Heart left ventricle (tissue), 13 donors: Measurements from ENCODE around the gene GRIN2C.

ENCODE experiments used
- POLR2A ChIP-seq, 2 donors: fragments of 450-650 bp; IDR thresholded peaks; one replicate each; pipeline ENCODE4 v1.6.1; 2017; ENCODE audit warnings: antibody characterized with exemption in 2 of 2, mild to moderate bottlenecking in 2 of 2, moderate library complexity in 2 of 2
- TF ChIP-seq, protein P1 (sequence below), 12 donors: fragments of 200-600 bp; sonication (generic) in 4 of 12; IDR thresholded peaks; one replicate each; pipeline versions ENCODE4 v1.5.0 to v1.8.0; 2018 to 2022; ENCODE audit warnings: antibody characterized with exemption in 12 of 12, mild to moderate bottlenecking in 5 of 12
- donor health status: ischemic (EF 13 %, LVEDD 7.1; RV severe dilation, severe dysfunction).
- donor health status: DM: no; HTN: yes; CAD: no.
- donor health status: DM: no; HTN: no; CAD: no.
- donor health status: ischemic (EF 25% LVEDD 6.9; RV normal size, moderate dysfunction).
- donor health status: ischemic (EF 25% LVEDD 5.7; RV mildly dilated, moderate dysfunction).
- donor health status: ischemic (EF 35%, LVEDD 5.7; RV mildly dilated, moderate dysfunction).
- donor health status: nonischemic (EF 11% LVEDD 7.7; RV severe dilation, severe dysfunction).
- donor health status: DM: yes; HTN: yes; CAD: no.
- donor health status: PGD.
- donor health status: ischemic (EF 29% LVEDD 5.4; RV normal size, mild dysfunction).
- donor health status: nonischemic (EF 23%, LVEDD 6.1; RV moderate dilation, normal function).

GRCh38 chr17:74842599-74843351, 16.9 kb downstream of the GRIN2C start:
- TF ChIP-seq, protein P1, sequence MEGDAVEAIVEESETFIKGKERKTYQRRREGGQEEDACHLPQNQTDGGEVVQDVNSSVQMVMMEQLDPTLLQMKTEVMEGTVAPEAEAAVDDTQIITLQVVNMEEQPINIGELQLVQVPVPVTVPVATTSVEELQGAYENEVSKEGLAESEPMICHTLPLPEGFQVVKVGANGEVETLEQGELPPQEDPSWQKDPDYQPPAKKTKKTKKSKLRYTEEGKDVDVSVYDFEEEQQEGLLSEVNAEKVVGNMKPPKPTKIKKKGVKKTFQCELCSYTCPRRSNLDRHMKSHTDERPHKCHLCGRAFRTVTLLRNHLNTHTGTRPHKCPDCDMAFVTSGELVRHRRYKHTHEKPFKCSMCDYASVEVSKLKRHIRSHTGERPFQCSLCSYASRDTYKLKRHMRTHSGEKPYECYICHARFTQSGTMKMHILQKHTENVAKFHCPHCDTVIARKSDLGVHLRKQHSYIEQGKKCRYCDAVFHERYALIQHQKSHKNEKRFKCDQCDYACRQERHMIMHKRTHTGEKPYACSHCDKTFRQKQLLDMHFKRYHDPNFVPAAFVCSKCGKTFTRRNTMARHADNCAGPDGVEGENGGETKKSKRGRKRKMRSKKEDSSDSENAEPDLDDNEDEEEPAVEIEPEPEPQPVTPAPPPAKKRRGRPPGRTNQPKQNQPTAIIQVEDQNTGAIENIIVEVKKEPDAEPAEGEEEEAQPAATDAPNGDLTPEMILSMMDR (IDR thresholded peaks at IDR 0.05), result peak; percentile 38 to 79 (median 60)
- TF ChIP-seq POLR2A (IDR thresholded peaks at IDR 0.05), result peak in 1 of 2 donors; percentile 30
